ENCODE results near the gene KYNU.
"Not testable (repeated sequence)": the region's sequence is repeated elsewhere in the genome, so short reads cannot be mapped to it uniquely, and the experiment has no call there.

Gene KYNU

GRCh38 chr2:143026411-143027054, 149.1 kb downstream of the KYNU start:
- DNase-seq (ENCODE audit: low read depth), result no peak

- no peak for DNase-seq (ENCODE audit: low read depth)
These were observed 151.7 kb downstream of the KYNU start for GRCh38 chr2:143029141-143029540.

GRCh38 chr2:143030127-143030526, 152.7 kb downstream of the KYNU start:
- no peak for DNase-seq (ENCODE audit: low read depth)

- no peak for DNase-seq (ENCODE audit: low read depth)
These were observed 157.0 kb downstream of the KYNU start for GRCh38 chr2:143034292-143035074.

GRCh38 chr2:143051465-143051864, 174.0 kb downstream of the KYNU start:
- DNase-seq (ENCODE audit: low read depth), result no peak

GRCh38 chr2:143053437-143053836, 176.0 kb downstream of the KYNU start:
- DNase-seq (ENCODE audit: low read depth), result not testable (repeated sequence)

- DNase-seq (ENCODE audit: low read depth), result no peak
These were observed 179.1 kb downstream of the KYNU start for GRCh38 chr2:143056550-143056949.

GRCh38 chr2:143058851-143059250, 181.4 kb downstream of the KYNU start:
- no peak for DNase-seq (ENCODE audit: low read depth)

- no peak for DNase-seq (ENCODE audit: low read depth)
These were observed 186.2 kb downstream of the KYNU start for GRCh38 chr2:143063612-143064200.

GRCh38 chr2:143068094-143068493, 190.6 kb downstream of the KYNU start:
- DNase-seq (ENCODE audit: low read depth), result no peak

GRCh38 chr2:143068509-143068908, 191.0 kb downstream of the KYNU start:
- DNase-seq (ENCODE audit: low read depth), result no peak

- no peak for DNase-seq (ENCODE audit: low read depth)
These were observed 193.2 kb downstream of the KYNU start for GRCh38 chr2:143070704-143071103.

- no peak for DNase-seq (ENCODE audit: low read depth)
These were observed 193.9 kb downstream of the KYNU start for GRCh38 chr2:143071185-143071876.

GRCh38 chr2:143074913-143075312, 197.4 kb downstream of the KYNU start:
- not testable (repeated sequence) for DNase-seq (ENCODE audit: low read depth)

- DNase-seq (ENCODE audit: low read depth), result no peak
These were observed 198.2 kb downstream of the KYNU start for GRCh38 chr2:143075711-143076110.

GRCh38 chr2:143078104-143078503, 200.6 kb downstream of the KYNU start:
- no peak for DNase-seq (ENCODE audit: low read depth)

GRCh38 chr2:143081616-143082015, 204.2 kb downstream of the KYNU start:
- no peak for DNase-seq (ENCODE audit: low read depth)

- no peak for DNase-seq (ENCODE audit: low read depth)
These were observed 206.2 kb downstream of the KYNU start for GRCh38 chr2:143083636-143084035.

GRCh38 chr2:143084462-143084861, 207.0 kb downstream of the KYNU start:
- no peak for DNase-seq (ENCODE audit: low read depth)

- DNase-seq (ENCODE audit: low read depth), result no peak
These were observed 207.8 kb downstream of the KYNU start for GRCh38 chr2:143085125-143085784.

GRCh38 chr2:143087033-143087432, 209.6 kb downstream of the KYNU start:
- no peak for DNase-seq (ENCODE audit: low read depth)

GRCh38 chr2:143088388-143088787, 210.9 kb downstream of the KYNU start:
- DNase-seq (ENCODE audit: low read depth), result no peak
